Measurements from ENCODE around the gene NDUFB11.

GRCh38 chrX:47175588-47175980, 31.1 kb upstream of the NDUFB11 start:
- TF ChIP-seq, protein P1, sequence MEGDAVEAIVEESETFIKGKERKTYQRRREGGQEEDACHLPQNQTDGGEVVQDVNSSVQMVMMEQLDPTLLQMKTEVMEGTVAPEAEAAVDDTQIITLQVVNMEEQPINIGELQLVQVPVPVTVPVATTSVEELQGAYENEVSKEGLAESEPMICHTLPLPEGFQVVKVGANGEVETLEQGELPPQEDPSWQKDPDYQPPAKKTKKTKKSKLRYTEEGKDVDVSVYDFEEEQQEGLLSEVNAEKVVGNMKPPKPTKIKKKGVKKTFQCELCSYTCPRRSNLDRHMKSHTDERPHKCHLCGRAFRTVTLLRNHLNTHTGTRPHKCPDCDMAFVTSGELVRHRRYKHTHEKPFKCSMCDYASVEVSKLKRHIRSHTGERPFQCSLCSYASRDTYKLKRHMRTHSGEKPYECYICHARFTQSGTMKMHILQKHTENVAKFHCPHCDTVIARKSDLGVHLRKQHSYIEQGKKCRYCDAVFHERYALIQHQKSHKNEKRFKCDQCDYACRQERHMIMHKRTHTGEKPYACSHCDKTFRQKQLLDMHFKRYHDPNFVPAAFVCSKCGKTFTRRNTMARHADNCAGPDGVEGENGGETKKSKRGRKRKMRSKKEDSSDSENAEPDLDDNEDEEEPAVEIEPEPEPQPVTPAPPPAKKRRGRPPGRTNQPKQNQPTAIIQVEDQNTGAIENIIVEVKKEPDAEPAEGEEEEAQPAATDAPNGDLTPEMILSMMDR (conservative IDR thresholded peaks at IDR 0.05 in 1 of 2, IDR thresholded peaks at IDR 0.05 in 1 of 2; ENCODE audit: low read depth in 1 of 2, low read length in 2 of 2), result no peak
- no peak for TF ChIP-seq EZH2 (IDR thresholded peaks at IDR 0.05; ENCODE audit: low read length, missing control alignments)

All from fibroblast of lung (primary cell).